Measurements from ENCODE around the gene KLHL36. TPM values are rescaled to one million over a fixed set of nuclear protein-coding genes. Genes with fewer than 3 reads are reported as not detected.

The KLHL36 gene
- total and polyA plus RNA-seq, 9 of the 15 experiments (the other 6 are each of a cell fraction or from before 2014, with no cell fraction given) = 2.1 to 51.2 (median 18.5) TPM

GRCh38 chr16:84647828-84648594, at the start of gene KLHL36 (continued):
- TF ChIP-seq RERE (CRISPR knock-in tag; IDR thresholded peaks at IDR 0.05; ENCODE audit: borderline replicate concordance) = 0 out of 2 replicates have a peak, but pooled peaks have one; percentile 80
- peak; percentile 42; the same call in 1 of the 2 replicates for TF ChIP-seq FOXP1 (CRISPR knock-in tag; IDR thresholded peaks at IDR 0.05)
- peak; percentile 78; the same call in 1 of the 2 replicates for TF ChIP-seq ATF2 (CRISPR knock-in tag; IDR thresholded peaks at IDR 0.05)
- peak; percentile 35 for TF ChIP-seq KDM5B (IDR thresholded peaks at IDR 0.05; ENCODE audit: insufficient replicate concordance, low read depth, low read length)
- TF ChIP-seq ZFX (CRISPR knock-in tag; IDR thresholded peaks at IDR 0.05) = peak; percentile 84
- peak; percentile 81 for TF ChIP-seq ZFP36 (IDR thresholded peaks at IDR 0.05; ENCODE audit: low read depth, low read length, partially characterized antibody)
- TF ChIP-seq E2F5 (CRISPR knock-in tag; IDR thresholded peaks at IDR 0.05) = no peak
- TF ChIP-seq PHF8 (IDR thresholded peaks at IDR 0.05; ENCODE audit: borderline replicate concordance, low read length) = peak; percentile 67; the same call in 1 of the 2 replicates
- TF ChIP-seq THRB (CRISPR knock-in tag; conservative IDR thresholded peaks at IDR 0.05) = 0 out of 2 replicates have a peak, but pooled peaks have one; percentile 7
- peak; percentile 72 for TF ChIP-seq SAP30 (IDR thresholded peaks at IDR 0.05; ENCODE audit: borderline replicate concordance, insufficient read depth, low read depth, low read length, poor library complexity, severe bottlenecking)
- TF ChIP-seq POLR2G (IDR thresholded peaks at IDR 0.05; ENCODE audit: low read depth, low read length) = peak; percentile 53
- peak; percentile 74 for TF ChIP-seq GABPA (tag; conservative IDR thresholded peaks at IDR 0.05; ENCODE audit: low read depth)
- no peak for TF ChIP-seq ZNF778 (CRISPR knock-in tag; IDR thresholded peaks at IDR 0.05)
- no peak for TF ChIP-seq TAF9B (IDR thresholded peaks at IDR 0.05; ENCODE audit: partially characterized antibody)
